Fibroblast of the conjunctiva (primary cell): ENCODE measurements around the gene SLC25A23.
A peak's percentile ranks its signal among the peaks of the same experiment; 100 is the strongest.
"Not testable (repeated sequence)": the region's sequence is repeated elsewhere in the genome, so short reads cannot be mapped to it uniquely, and the experiment has no call there.

ENCODE experiments used
- DNase-seq: peaks from one replicate; pipeline ENCODE4 v3.0.0-alpha.2; 2010; ENCODE audit warnings: low read depth

SLC25A23 gene

GRCh38 chr19:6402058-6402457 lies 57.5 kb downstream of the SLC25A23 start:
- DNase-seq: no peak

DNA sequence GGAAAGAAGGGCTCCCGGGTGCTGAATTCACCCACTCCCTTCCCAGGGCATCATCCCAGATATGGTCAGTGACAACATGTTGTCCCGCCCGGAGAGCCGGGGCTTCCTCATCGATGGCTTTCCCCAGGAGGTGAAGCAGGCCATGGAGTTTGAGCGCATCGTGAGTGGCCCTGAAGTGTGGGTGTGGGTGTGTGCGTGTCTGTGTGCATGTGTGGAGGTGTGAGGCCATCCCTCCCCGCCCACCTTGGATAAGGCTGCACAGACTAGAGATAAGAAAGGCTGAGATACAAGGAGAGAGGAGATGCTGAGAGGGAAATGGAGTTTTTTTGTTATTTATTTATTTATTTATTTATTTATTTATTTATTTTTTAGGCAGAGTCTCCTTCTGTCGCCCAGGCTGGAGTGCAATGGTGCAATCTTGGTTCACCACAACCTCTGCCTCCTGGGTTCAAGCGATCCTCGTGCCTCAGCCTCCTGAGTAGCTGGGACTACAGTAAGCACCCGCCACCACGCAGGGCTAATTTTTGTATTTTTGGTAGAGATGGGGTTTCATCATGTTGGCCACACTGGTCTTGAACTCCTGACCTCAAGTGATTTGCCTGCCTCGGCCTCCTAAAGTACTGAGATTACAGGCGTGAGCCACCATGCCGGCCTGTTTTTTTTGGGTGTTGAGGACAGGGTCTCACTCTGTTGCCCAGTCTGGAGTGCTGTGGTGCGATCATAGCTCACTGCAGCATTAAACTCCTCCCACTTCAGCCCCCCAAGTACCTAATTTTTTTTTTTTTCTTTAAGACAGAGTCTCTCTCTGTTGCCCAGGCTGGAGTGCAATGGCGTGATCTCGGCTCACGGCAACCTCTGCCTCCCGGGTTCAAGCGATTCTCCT lies 59.3 kb downstream of the SLC25A23 start:
- not testable (repeated sequence) for DNase-seq

DNA sequence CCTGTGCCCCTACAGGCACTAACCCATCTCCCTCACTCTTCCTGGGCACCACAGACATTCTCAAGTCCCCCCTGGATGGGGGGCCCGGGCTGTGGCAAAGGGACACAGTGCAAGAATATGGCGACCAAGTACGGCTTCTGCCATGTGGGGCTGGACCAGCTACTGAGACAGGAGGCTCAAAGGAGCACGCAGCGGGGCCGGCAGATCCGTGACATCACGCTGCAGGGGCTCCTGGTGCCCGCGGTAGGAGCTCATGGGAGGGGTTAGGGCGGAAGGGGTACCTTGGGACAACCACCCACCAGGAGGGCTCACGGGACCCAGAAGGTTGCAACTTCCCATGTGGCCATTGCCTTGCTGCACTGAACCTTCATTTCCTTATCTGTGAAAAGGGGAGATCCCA lies 63.3 kb downstream of the SLC25A23 start:
- DNase-seq: no peak

DNA sequence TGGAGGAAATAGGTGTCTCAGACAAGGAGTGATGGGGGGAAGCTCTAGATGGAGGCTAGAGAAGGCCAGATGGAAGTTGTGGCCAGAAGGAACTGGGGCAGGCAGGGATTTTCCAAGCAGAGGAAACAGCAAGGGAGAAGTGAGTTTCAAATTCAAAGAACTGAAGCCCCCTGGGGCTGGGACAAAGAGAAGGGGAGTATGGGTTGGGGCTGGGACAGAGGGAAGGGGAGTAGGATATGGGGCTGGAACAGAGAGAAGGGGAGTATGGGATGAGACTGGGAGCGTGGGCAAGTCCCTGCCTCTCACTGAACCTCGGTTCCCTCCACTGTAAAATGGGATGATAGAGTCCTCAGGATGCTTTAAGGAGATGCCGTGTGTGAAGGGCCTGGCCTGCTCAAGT lies 64.8 kb downstream of the SLC25A23 start:
- DNase-seq: no peak

DNA sequence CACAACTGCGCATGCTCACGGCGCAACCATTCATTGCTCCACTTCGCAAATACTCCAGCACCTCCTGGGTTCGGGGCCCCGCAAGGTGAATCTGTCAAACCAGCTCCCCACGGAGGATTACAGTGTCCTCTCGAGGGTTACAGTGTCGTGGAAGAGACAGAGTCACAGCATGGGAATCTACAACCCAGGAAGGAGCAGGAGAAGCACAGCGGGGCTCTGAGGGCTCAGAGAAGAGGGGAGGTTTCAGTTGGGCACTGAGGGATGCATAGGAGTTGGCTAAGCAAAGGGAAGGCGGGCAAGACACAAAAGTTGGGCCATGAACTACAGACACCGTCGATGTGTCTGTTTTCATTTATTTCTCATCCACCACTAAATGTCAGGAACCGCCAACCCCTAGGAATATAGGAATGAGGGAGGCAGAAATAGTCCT lies 65.6 kb downstream of the SLC25A23 start:
- no peak for DNase-seq

DNA sequence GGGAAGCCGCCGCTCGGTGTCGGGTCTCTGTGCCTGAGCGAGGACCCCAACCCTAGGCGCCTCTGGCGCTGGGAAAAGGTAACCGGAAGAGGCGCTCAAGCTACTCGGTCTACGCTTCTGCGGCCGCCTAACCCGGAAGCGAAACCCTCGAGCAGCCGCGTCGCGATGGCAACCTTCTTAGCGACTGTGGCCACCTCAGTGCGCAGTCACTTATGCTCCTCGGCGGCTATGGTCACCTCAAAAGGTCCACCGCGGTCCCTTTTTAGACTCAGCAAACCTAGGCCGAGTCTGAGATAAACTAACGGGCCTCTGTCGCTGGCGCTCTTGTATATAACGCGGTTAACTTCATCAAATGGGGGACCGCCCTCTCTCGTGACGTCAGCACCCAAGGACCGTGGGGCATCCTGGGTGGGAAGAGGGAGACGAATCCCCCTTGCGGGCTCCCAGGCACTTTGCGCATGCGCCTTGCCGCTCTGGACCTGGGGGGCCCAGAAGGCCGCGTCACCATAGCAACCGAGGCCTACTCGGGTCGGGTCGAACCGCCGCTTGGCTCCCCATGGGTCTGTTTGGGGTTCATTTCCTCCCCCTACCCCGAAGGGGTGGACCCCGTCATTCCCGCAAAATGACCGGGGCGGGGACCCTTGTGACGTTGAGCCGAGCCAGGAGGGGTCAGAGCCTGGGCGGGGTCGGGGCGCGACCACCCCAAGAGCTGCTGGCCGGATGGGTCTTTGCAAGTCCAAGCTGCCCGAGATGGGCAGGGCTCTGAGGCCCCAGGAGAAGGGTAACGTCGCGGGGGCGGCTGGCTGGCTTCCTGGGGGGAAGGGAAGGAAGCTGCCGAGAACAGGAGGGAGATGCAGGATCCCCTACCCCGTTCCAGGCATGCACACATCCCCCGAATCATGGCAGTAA lies 66.3 kb downstream of the SLC25A23 start, which contains the start of gene GTF2F1:
Gene GTF2F1 (minus strand): TSS at position 91 of the 909 bp plus-strand sequence. CDS start 169 bp downstream, outside the sequence.
- peak; percentile 95 for DNase-seq

DNA sequence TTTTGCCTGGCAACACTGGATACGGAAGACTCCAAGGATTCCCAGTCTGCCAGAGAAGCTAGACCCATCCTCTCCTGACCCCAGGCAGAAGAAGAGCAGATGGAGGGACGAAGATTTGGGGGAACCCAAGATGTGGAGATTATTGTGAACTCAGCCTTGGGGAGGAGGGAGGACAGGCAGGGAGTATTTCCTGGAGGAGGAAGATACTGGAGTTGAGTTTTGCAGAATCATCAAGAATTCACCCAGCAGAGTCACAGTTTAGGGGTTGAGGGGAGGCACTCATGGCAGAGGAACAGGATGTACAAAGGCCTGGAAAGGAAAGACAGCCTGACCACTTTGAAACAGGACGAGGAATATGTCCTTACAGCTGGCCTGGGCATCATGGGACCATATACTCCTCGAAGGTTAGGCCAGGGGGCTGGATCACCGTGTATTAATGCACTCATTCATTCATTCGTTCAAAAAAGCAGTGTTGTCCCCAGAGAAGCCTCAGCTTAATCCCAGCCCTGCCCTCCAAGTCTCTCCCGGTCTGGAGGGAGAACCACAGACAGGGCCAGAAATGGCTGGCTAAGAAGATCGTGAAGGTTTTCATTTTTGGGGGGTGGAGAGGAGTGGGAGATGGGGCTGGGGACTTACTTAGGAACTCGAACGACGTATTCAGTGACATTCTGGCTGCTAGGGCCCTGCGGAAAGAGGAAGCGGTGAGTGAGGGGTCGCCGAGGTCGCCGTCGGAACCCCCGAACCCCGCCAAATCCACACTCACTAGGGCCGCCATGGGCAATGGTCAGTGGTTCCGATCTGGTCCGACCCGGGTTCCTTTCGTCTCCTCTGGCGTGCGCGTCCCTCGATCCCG lies 67.1 kb downstream of the SLC25A23 start:
- DNase-seq: no peak
